K562 (cell line): ENCODE measurements around the gene FTH1. TPM values are rescaled to one million over a fixed set of nuclear protein-coding genes. Genes with fewer than 3 reads are reported as not detected.

Source experiments
- ARID3B ChIP-seq: fragments of 250-450 bp; sonication (Bioruptor Pico); IDR thresholded peaks from 2 replicates; pipeline ENCODE4 v1.4.0; 2020; ENCODE audit warnings: borderline replicate concordance
- CBFA2T2 ChIP-seq: fragments of 450-650 bp; conservative IDR thresholded peaks from 2 replicates; pipeline ENCODE4 v1.6.1; 2017; ENCODE audit warnings: mild to moderate bottlenecking
- CBFA2T3 ChIP-seq: fragments of 450-650 bp; IDR thresholded peaks from 2 replicates; pipeline ENCODE4 v1.6.1; 2017
- CREB1 ChIP-seq, 2 experiments: sonication (generic) in 1 of 2; formaldehyde crosslinking in 1 of 2; IDR thresholded peaks; 2 replicates each; pipeline versions ENCODE4 v1.6.1 to v1.8.0; 2012 to 2022; ENCODE audit warnings: inconsistent platforms in 1 of 2, mild to moderate bottlenecking in 1 of 2, missing genetic modification reagents in 1 of 2, moderate library complexity in 1 of 2
- CREBBP ChIP-seq: IDR thresholded peaks from one replicate; pipeline ENCODE4 v1.6.1; 2012; ENCODE audit warnings: low read depth, mild to moderate bottlenecking, control low read depth, inconsistent platforms, low read length
- DIDO1 ChIP-seq: fragments of 450-650 bp; IDR thresholded peaks from 2 replicates; pipeline ENCODE4 v1.6.1; 2016; ENCODE audit warnings: low read depth, missing biosample characterization, missing genetic modification characterization
- FOSL1 ChIP-seq: fragments of 200-800 bp; sonication (Bioruptor generic); conservative IDR thresholded peaks from 2 replicates; pipeline ENCODE4 v1.6.1; 2016; ENCODE audit warnings: missing genetic modification characterization, missing compliant biosample characterization
- FOXP1 ChIP-seq: sonication (generic); formaldehyde crosslinking; IDR thresholded peaks from 2 replicates; pipeline ENCODE4 v1.8.0; 2022; ENCODE audit warnings: mild to moderate bottlenecking, missing genetic modification reagents
- GTF3C2 ChIP-seq: IDR thresholded peaks from 3 replicates; pipeline ENCODE4 v1.6.1; 2011; ENCODE audit warnings: borderline replicate concordance, mild to moderate bottlenecking, moderate library complexity; ENCODE audit not compliant: insufficient read length; ENCODE audit errors: extremely low read depth
- HDAC2 ChIP-seq: fragments of 450-650 bp; IDR thresholded peaks from 2 replicates; pipeline ENCODE4 v1.6.1; 2016; ENCODE audit warnings: mild to moderate bottlenecking
- KHSRP ChIP-seq: fragments of 450-650 bp; IDR thresholded peaks from 2 replicates; pipeline ENCODE4 v1.6.1; 2017
- OTX1 ChIP-seq: fragments of 450-650 bp; formaldehyde crosslinking; IDR thresholded peaks from 2 replicates; pipeline ENCODE4 v1.4.0; 2022; ENCODE audit warnings: mild to moderate bottlenecking
- PML ChIP-seq: IDR thresholded peaks from 2 replicates; pipeline ENCODE4 v1.6.1; 2012; ENCODE audit warnings: low read length, inconsistent platforms
- POLR3G ChIP-seq: IDR thresholded peaks from 2 replicates; pipeline ENCODE4 v1.6.1; 2011; ENCODE audit not compliant: insufficient read length, insufficient replicate concordance; ENCODE audit errors: extremely low read depth
- RUNX1 ChIP-seq: sonication (generic); IDR thresholded peaks from 2 replicates; pipeline ENCODE4 v1.6.1; 2016; ENCODE audit warnings: antibody characterized with exemption, low read depth
- SETDB1 ChIP-seq: IDR thresholded peaks from one replicate; pipeline ENCODE4 v1.6.1; 2012; ENCODE audit warnings: low read length, control low read depth, inconsistent platforms
- TAL1 ChIP-seq: fragments of 450-650 bp; IDR thresholded peaks from 2 replicates; pipeline ENCODE4 v1.6.1; 2016; ENCODE audit warnings: mild to moderate bottlenecking
- ZKSCAN8 ChIP-seq: fragments of 200-800 bp; sonication (Bioruptor generic); IDR thresholded peaks from 2 replicates; pipeline ENCODE4 v1.6.1; 2016; ENCODE audit warnings: missing genetic modification characterization, missing compliant biosample characterization
- ZNF3 ChIP-seq: fragments of 250-450 bp; sonication (Bioruptor Pico); IDR thresholded peaks from 2 replicates; pipeline ENCODE4 v1.5.0; 2021; ENCODE audit warnings: mild to moderate bottlenecking, moderate library complexity
- polyA plus RNA-seq, 8 experiments: library from polyadenylated mRNA; depleted of rRNA in 4 of 8; stranded (reverse) in 5 of 8; unstranded in 3 of 8; fragments of >200 nt; fragmentation: Nextera tagmentation in 2 of 8; fragmentation: Illumina TruSeq in 1 of 8; extraction: Ambion mirVana in 2 of 8; extraction: Trizol in 1 of 8; gene quantifications; 2 replicates each; pipeline versions ENCODE4 v1.2.1 to v1.2.3, GENCODE V29; 2011 to 2014; ENCODE audit warnings: inconsistent platforms in 1 of 8, missing spikeins in 1 of 8
- total RNA-seq, 7 experiments: library from RNA; depleted of rRNA in 6 of 7; stranded (reverse); fragments of >200 nt in 6 of 7; fragmentation: Illumina TruSeq in 2 of 7; extraction: Trizol in 2 of 7; gene quantifications; 2 replicates each; pipeline versions ENCODE4 v1.2.1 to v1.2.3, GENCODE V29; 2011 to 2021; ENCODE audit warnings: low replicate concordance in 1 of 7
- TF ChIP-seq, protein P1 (sequence below): fragments of 450-650 bp; IDR thresholded peaks from 2 replicates; pipeline ENCODE4 v1.6.1; 2017; ENCODE audit warnings: antibody characterized with exemption
- TF ChIP-seq, protein P2 (sequence below): fragments of 450-650 bp; IDR thresholded peaks from 2 replicates; pipeline ENCODE4 v1.6.1; 2016

FTH1 gene
- total and polyA plus RNA-seq, 9 of the 15 experiments (the other 6 are each of a cell fraction or from before 2014, with no cell fraction given): 370 to 3,146 (median 802) TPM

- no peak for TF ChIP-seq ARID3B (CRISPR knock-in tag)
- peak; percentile 88 for TF ChIP-seq FOXP1 (CRISPR knock-in tag)
- no peak for TF ChIP-seq CREBBP
- TF ChIP-seq, protein P1, sequence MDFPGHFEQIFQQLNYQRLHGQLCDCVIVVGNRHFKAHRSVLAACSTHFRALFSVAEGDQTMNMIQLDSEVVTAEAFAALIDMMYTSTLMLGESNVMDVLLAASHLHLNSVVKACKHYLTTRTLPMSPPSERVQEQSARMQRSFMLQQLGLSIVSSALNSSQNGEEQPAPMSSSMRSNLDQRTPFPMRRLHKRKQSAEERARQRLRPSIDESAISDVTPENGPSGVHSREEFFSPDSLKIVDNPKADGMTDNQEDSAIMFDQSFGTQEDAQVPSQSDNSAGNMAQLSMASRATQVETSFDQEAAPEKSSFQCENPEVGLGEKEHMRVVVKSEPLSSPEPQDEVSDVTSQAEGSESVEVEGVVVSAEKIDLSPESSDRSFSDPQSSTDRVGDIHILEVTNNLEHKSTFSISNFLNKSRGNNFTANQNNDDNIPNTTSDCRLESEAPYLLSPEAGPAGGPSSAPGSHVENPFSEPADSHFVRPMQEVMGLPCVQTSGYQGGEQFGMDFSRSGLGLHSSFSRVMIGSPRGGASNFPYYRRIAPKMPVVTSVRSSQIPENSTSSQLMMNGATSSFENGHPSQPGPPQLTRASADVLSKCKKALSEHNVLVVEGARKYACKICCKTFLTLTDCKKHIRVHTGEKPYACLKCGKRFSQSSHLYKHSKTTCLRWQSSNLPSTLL: no peak; the same call in 1 of the 2 replicates
- TF ChIP-seq ZKSCAN8 (CRISPR knock-in tag): no peak
- TF ChIP-seq, protein P2, sequence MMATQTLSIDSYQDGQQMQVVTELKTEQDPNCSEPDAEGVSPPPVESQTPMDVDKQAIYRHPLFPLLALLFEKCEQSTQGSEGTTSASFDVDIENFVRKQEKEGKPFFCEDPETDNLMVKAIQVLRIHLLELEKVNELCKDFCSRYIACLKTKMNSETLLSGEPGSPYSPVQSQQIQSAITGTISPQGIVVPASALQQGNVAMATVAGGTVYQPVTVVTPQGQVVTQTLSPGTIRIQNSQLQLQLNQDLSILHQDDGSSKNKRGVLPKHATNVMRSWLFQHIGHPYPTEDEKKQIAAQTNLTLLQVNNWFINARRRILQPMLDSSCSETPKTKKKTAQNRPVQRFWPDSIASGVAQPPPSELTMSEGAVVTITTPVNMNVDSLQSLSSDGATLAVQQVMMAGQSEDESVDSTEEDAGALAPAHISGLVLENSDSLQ: peak; percentile 61
- peak; percentile 55 for TF ChIP-seq CBFA2T2
- TF ChIP-seq GTF3C2: no peak
- peak; percentile 88; the same call in 1 of the 2 replicates for TF ChIP-seq HDAC2
- TF ChIP-seq FOSL1 (tag): peak; percentile 93
- TF ChIP-seq POLR3G: no peak
- TF ChIP-seq KHSRP: no peak
- peak; percentile 28; the same call in 1 of the 2 replicates for TF ChIP-seq TAL1
- peak; percentile 56; the same call in 1 of the 2 replicates for TF ChIP-seq RUNX1
- peak; percentile 85; the same call in 1 of the 2 replicates for TF ChIP-seq OTX1
- TF ChIP-seq CBFA2T3: peak; percentile 64; the same call in 1 of the 2 replicates
- TF ChIP-seq ZNF3 (CRISPR knock-in tag): no peak
- TF ChIP-seq DIDO1 (tag): no peak
- TF ChIP-seq CREB1 (IDR thresholded peaks at IDR 0.05): no peak; the same call in 1 of the 2 replicates
- no peak for TF ChIP-seq CREB1 (CRISPR knock-in tag; IDR thresholded peaks at IDR 0.05)
- TF ChIP-seq PML: peak; percentile 29; the same call in 1 of the 2 replicates
- peak; percentile 20 for TF ChIP-seq SETDB1
Observed at GRCh38 chr11:61971248-61972111, 4.0 kb upstream of the FTH1 start (continued).
